Ishikawa (cell line): ENCODE results near the gene RCAN2.

Experiments
- CREB1 ChIP-seq: IDR thresholded peaks from 2 replicates; pipeline ENCODE4 v1.6.1; 2012; ENCODE audit warnings: low read depth
- REST ChIP-seq: IDR thresholded peaks from 2 replicates; pipeline ENCODE4 v1.6.1; 2012; ENCODE audit warnings: low read depth, mild to moderate bottlenecking

- TF ChIP-seq CREB1: no peak
- no peak for TF ChIP-seq REST
Measured at GRCh38 chr6:46219661-46220060, 271.6 kb downstream of the RCAN2 start.
